PC-9 (cell line): Measurements from ENCODE around the gene CXorf51B. TPM values are rescaled to one million over a fixed set of nuclear protein-coding genes. Genes with fewer than 3 reads are reported as not detected.
"Not testable (repeated sequence)": the region's sequence is repeated elsewhere in the genome, so short reads cannot be mapped to it uniquely, and the experiment has no call there.

Experiments used
- Bru-seq: library from RNA; stranded (reverse); fragments of 400-500 nt; gene quantifications from one replicate; lab custom pipeline; 2021; lab: Mats Ljungman, UMichigan
- BruChase-seq, 2 experiments: library from RNA; stranded (reverse); fragments of 400-500 nt; gene quantifications; one replicate each; lab custom pipeline; 2021; lab: Mats Ljungman, UMichigan
- BruUV-seq: library from RNA; stranded (reverse); fragments of 400-500 nt; replicated peaks from 2 replicates; lab custom pipeline; 2021; lab: Mats Ljungman, UMichigan
- CTCF ChIA-PET: fragments of 300-600 bp; sonication (Branson Sonifier 250); formaldehyde crosslinking; loops from one replicate; lab custom pipeline; 2022; ENCODE audit warnings: antibody characterized with exemption; lab: Charles Lee
- POLR2A ChIA-PET: fragments of 300-600 bp; sonication (Branson Sonifier 250); formaldehyde crosslinking; loops from one replicate; lab custom pipeline; 2022; ENCODE audit warnings: antibody characterized with exemption; ENCODE audit not compliant: unreplicated experiment; lab: Charles Lee
- DNase-seq, 2 experiments: peaks; one replicate each; pipeline versions ENCODE4 v3.0.0 to v3.0.0-alpha.2; 2015 to 2022; ENCODE audit warnings: mixed read lengths in 1 of 2
- H2AFZ ChIP-seq: fragments of 200-600 bp; sonication (generic); 2 replicates; pipeline ENCODE4 v1.8.1; 2017; ENCODE audit warnings: antibody characterized with exemption
- H3F3A ChIP-seq: fragments of 200-600 bp; sonication (generic); 2 replicates; pipeline ENCODE4 v1.8.1; 2017; ENCODE audit warnings: antibody characterized with exemption, mild to moderate bottlenecking, low read depth; ENCODE audit not compliant: insufficient read depth
- H3K27ac ChIP-seq: fragments of 200-600 bp; sonication (generic); 2 replicates; pipeline ENCODE4 v1.6.1; 2016; ENCODE audit warnings: mixed run types
- H3K27me3 ChIP-seq: fragments of 200-600 bp; sonication (generic); 2 replicates; pipeline ENCODE4 v1.6.1; 2016; ENCODE audit warnings: low read depth, mixed run types; ENCODE audit not compliant: insufficient read depth
- H3K36me3 ChIP-seq: fragments of 200-600 bp; sonication (generic); 2 replicates; pipeline ENCODE4 v1.6.1; 2016; ENCODE audit warnings: low read depth, mixed run types
- H3K4me1 ChIP-seq: fragments of 200-600 bp; sonication (generic); replicated peaks from 2 replicates; pipeline ENCODE4 v1.6.1; 2016; ENCODE audit warnings: mixed run types; ENCODE audit not compliant: insufficient read depth
- H3K4me2 ChIP-seq: fragments of 200-600 bp; sonication (generic); 2 replicates; pipeline ENCODE4 v1.6.1; 2017; ENCODE audit warnings: mixed run types
- H3K4me3 ChIP-seq: fragments of 200-600 bp; sonication (generic); 2 replicates; pipeline ENCODE4 v1.6.1; 2016; ENCODE audit warnings: mixed run types
- H3K79me2 ChIP-seq: fragments of 200-600 bp; sonication (generic); 2 replicates; pipeline ENCODE4 v1.6.1; 2017; ENCODE audit warnings: low read depth, mixed run types
- H3K9me2 ChIP-seq: fragments of 200-600 bp; sonication (generic); 2 replicates; pipeline ENCODE4 v1.8.1; 2017; ENCODE audit warnings: mild to moderate bottlenecking; ENCODE audit not compliant: insufficient read depth
- H3K9me3 ChIP-seq: fragments of 200-600 bp; sonication (generic); 2 replicates; pipeline ENCODE4 v1.8.1; 2016; ENCODE audit warnings: low read depth; ENCODE audit not compliant: insufficient read depth
- H4K20me1 ChIP-seq: fragments of 200-600 bp; sonication (generic); 2 replicates; pipeline ENCODE4 v1.8.1; 2017; ENCODE audit not compliant: insufficient read depth
- CTCF ChIP-seq: fragments of 200-600 bp; sonication (generic); conservative IDR thresholded peaks from 2 replicates; pipeline ENCODE4 v1.6.1; 2017; ENCODE audit warnings: mixed run types, antibody characterized with exemption, mild to moderate bottlenecking, moderate library complexity
- EZH2 ChIP-seq: fragments of 200-600 bp; sonication (generic); IDR thresholded peaks from 2 replicates; pipeline ENCODE4 v1.8.0; 2017; ENCODE audit warnings: antibody characterized with exemption, low read depth
- intact Hi-C: fragments of 100-400 bp; cut with micrococcal nuclease; formaldehyde crosslinking; loops from one replicate; pipeline ENCODE4 v1.10.0; 2022; ENCODE audit not compliant: unreplicated experiment
- long read RNA-seq: library from polyadenylated mRNA; stranded (forward); transcript quantifications from one replicate; pipeline ENCODE4 v2.0.0, GENCODE V29; 2022
- total RNA-seq: library from RNA; stranded (reverse); gene quantifications from 2 replicates; pipeline ENCODE4 v1.2.3, GENCODE V29; 2021

CXorf51B gene
- not detected in 2 replicates for total RNA-seq
- Bru-seq, nascent RNA = not detected
- not detected for BruChase-seq, experiment 1, labeled RNA remaining after a 2-hour chase
- not detected for BruChase-seq, experiment 2, labeled RNA remaining after a 6-hour chase
- long read RNA-seq = 0 reads

GRCh38 chrX:146809471-146809870 lies at the start of gene CXorf51B:
Gene CXorf51B (plus strand): TSS chrX:146809771. CDS start chrX:146809792, 21 bp downstream.
- H3K27ac ChIP-seq, H3K9me3 ChIP-seq, DNase-seq, H3K9me2 ChIP-seq, H3F3A ChIP-seq, H3K27me3 ChIP-seq, POLR2A ChIA-PET, H4K20me1 ChIP-seq, H3K36me3 ChIP-seq, intact Hi-C loops, H3K4me1 ChIP-seq, BruUV-seq, H3K79me2 ChIP-seq, H2AFZ ChIP-seq, H3K4me3 ChIP-seq, CTCF ChIA-PET, H3K4me2 ChIP-seq: not testable (repeated sequence)

GRCh38 chrX:146814644-146815043 lies 5.1 kb downstream of the CXorf51B start, which contains the start of gene CXorf51A:
Gene CXorf51A (minus strand): TSS chrX:146814744. CDS start chrX:146814723, 21 bp downstream.
- intact Hi-C loops = not testable (repeated sequence)

GRCh38 chrX:146831994-146832393 lies 22.4 kb downstream of the CXorf51B start:
- Histone ChIP-seq H3K9me2 (no peaks in the 10 kb centered on the region; the same call in 1 of the 2 replicates), H2AFZ (no peak overlapping the region), H3K36me3 (no peaks in the 10 kb centered on the region), H3K27me3 (no peaks in the 10 kb centered on the region), H4K20me1 (no peaks in the 10 kb centered on the region), H3K27ac (no peak overlapping the region), H3K4me1 (no peaks in the 10 kb centered on the region), H3K79me2 (no peaks in the 10 kb centered on the region), H3K4me3 (no peak overlapping the region), H3K9me3 (no peaks in the 10 kb centered on the region; the same call in 1 of the 2 replicates), H3K4me2 (no peak overlapping the region), H3F3A (no peaks in the 10 kb centered on the region)
- TF ChIP-seq CTCF (no peak), EZH2 (no peak)
- DNase-seq = no peak
- BruUV-seq = no TSS peak
- ChIA-PET CTCF (no interaction called here), POLR2A (no interaction called here)
- intact Hi-C loops = no loop called here

More at GRCh38 chrX:146814644-146815043, 5.1 kb downstream of the CXorf51B start, which contains the start of gene CXorf51A:
- H3K9me3 ChIP-seq, H4K20me1 ChIP-seq, H3K79me2 ChIP-seq, H3K27ac ChIP-seq, H3K9me2 ChIP-seq, POLR2A ChIA-PET, H3K4me1 ChIP-seq, CTCF ChIA-PET, H3K4me3 ChIP-seq, H3F3A ChIP-seq, H3K36me3 ChIP-seq, H2AFZ ChIP-seq, H3K27me3 ChIP-seq, DNase-seq, BruUV-seq, H3K4me2 ChIP-seq: not testable (repeated sequence)

DNA sequence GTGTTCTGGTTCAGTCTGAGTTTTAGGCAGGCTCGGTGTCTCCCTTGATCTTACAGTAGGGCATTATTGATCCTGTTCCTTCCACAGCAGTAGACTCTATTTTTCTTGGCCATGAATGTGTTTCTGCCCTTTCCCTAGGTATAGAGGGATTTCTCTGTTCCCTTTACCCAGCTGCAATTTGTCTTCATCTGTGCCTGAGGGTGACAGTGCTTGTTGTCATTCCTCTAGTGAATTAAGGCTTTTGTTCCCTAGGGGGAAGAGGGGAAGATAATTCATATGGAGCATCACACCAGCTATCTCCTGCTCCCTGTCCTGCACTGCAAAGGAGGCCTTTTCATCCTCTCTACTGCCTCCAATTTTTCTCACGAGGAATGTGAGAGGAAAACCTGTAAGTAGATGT lies 44.7 kb downstream of the CXorf51B start:
- H3K27ac ChIP-seq = no peak overlapping the region
- no peak overlapping the region for H3K4me2 ChIP-seq
- no peak overlapping the region for H3K4me3 ChIP-seq
- H3F3A ChIP-seq = no peaks in the 10 kb centered on the region
- no peak overlapping the region for H2AFZ ChIP-seq
- BruUV-seq = no TSS peak
- POLR2A ChIA-PET = no interaction called here
- no peaks in the 10 kb centered on the region for H4K20me1 ChIP-seq
- H3K9me3 ChIP-seq = no peaks in the 10 kb centered on the region
- DNase-seq = no peak
- no peaks in the 10 kb centered on the region for H3K9me2 ChIP-seq
- CTCF ChIA-PET = no interaction called here
- no peaks in the 10 kb centered on the region for H3K36me3 ChIP-seq
- H3K79me2 ChIP-seq = no peaks in the 10 kb centered on the region
- TF ChIP-seq CTCF = no peak
- no peak for TF ChIP-seq EZH2
- H3K4me1 ChIP-seq = no peaks in the 10 kb centered on the region
- H3K27me3 ChIP-seq = no peaks in the 10 kb centered on the region
- intact Hi-C loops = no loop called here

Other genes starting within 250 kb of the CXorf51B start
- gene CXorf51A, start 5.0 kb downstream of the CXorf51B start, total RNA-seq = not detected in 2 replicates